GM19395 (cell line): ENCODE measurements around the gene PTPRN2.

Experiments used
- ATAC-seq: cut with Tn5 transposase; IDR thresholded peaks from one replicate; pipeline ENCODE4 v1.9.1; 2021; ENCODE audit warnings: mild to moderate bottlenecking, moderate library complexity; ENCODE audit not compliant: unreplicated experiment

Gene PTPRN2

GRCh38 chr7:158374146-158374545, 213.5 kb downstream of the PTPRN2 start:
- no peak for ATAC-seq

GRCh38 chr7:158373476-158374133, 214.0 kb downstream of the PTPRN2 start:
- ATAC-seq, result no peak

GRCh38 chr7:158372400-158373342, 215.0 kb downstream of the PTPRN2 start:
- no peak for ATAC-seq

GRCh38 chr7:158371856-158372255, 215.8 kb downstream of the PTPRN2 start:
- no peak for ATAC-seq

- ATAC-seq, result no peak
Observed at GRCh38 chr7:158369866-158370265, 217.8 kb downstream of the PTPRN2 start.

GRCh38 chr7:158369290-158369689, 218.3 kb downstream of the PTPRN2 start:
- ATAC-seq, result no peak

GRCh38 chr7:158368449-158368848, 219.2 kb downstream of the PTPRN2 start:
- ATAC-seq, result no peak

GRCh38 chr7:158367634-158367982, 220.0 kb downstream of the PTPRN2 start:
- no peak for ATAC-seq

GRCh38 chr7:158366916-158367633, 220.5 kb downstream of the PTPRN2 start:
- ATAC-seq, result no peak

GRCh38 chr7:158366346-158366745, 221.3 kb downstream of the PTPRN2 start:
- no peak for ATAC-seq

GRCh38 chr7:158365267-158365666, 222.4 kb downstream of the PTPRN2 start:
- ATAC-seq, result no peak

GRCh38 chr7:158364451-158364850, 223.2 kb downstream of the PTPRN2 start:
- no peak for ATAC-seq

GRCh38 chr7:158362912-158363905, 224.4 kb downstream of the PTPRN2 start:
- no peak for ATAC-seq

- ATAC-seq, result no peak
Observed at GRCh38 chr7:158362001-158362400, 225.6 kb downstream of the PTPRN2 start.

GRCh38 chr7:158361326-158361946, 226.2 kb downstream of the PTPRN2 start:
- no peak for ATAC-seq

- no peak for ATAC-seq
Observed at GRCh38 chr7:158358926-158359645, 228.5 kb downstream of the PTPRN2 start.

GRCh38 chr7:158357898-158358821, 229.5 kb downstream of the PTPRN2 start:
- ATAC-seq, result no peak
